Ovary (tissue), 9 donors: Measurements from ENCODE around the gene SLC38A3. TPM values are rescaled to one million over a fixed set of nuclear protein-coding genes. Genes with fewer than 3 reads are reported as not detected.
"Not testable (repeated sequence)": the region's sequence is repeated elsewhere in the genome, so short reads cannot be mapped to it uniquely, and the experiment has no call there.

Source experiments
- DNase-seq, 5 donors: peaks; one replicate each; pipeline ENCODE4 v3.0.0-alpha.2; 2019 to 2020
- H3K27ac ChIP-seq, 2 donors: fragments of 200-600 bp; one replicate each; pipeline versions ENCODE4 v1.5.1 to v1.8.0; 2019 to 2022
- H3K27me3 ChIP-seq: fragments of 200-600 bp; one replicate; pipeline ENCODE4 v1.8.0; 2022
- H3K36me3 ChIP-seq: fragments of 200-600 bp; sonication (generic); one replicate; pipeline ENCODE4 v1.5.1; 2019
- H3K4me1 ChIP-seq: one replicate; pipeline ENCODE4 v1.8.1; 2013; ENCODE audit warnings: mild to moderate bottlenecking, moderate library complexity; ENCODE audit not compliant: insufficient read depth
- H3K4me3 ChIP-seq: fragments of 200-600 bp; sonication (generic); one replicate; pipeline ENCODE4 v1.5.1; 2017
- H3K9me3 ChIP-seq, 2 donors: fragments of 200-600 bp in 1 of 2; sonication (generic) in 1 of 2; one replicate each; pipeline versions ENCODE4 v1.5.1 to v1.8.1; 2013 to 2019; ENCODE audit warnings: mild to moderate bottlenecking in 1 of 2, moderate library complexity in 1 of 2
- EP300 ChIP-seq: sonication (generic); formaldehyde crosslinking; IDR thresholded peaks from one replicate; pipeline ENCODE4 v1.6.1; 2017; ENCODE audit warnings: antibody characterized with exemption
- POLR2A ChIP-seq: fragments of 450-650 bp; IDR thresholded peaks from one replicate; pipeline ENCODE4 v1.6.1; 2017; ENCODE audit warnings: antibody characterized with exemption, mild to moderate bottlenecking, moderate library complexity
- WGBS, 3 donors: extraction: QIAGEN DNeasy Blood & Tissue Kit in 1 of 3; methylation state at CpG; one replicate each; pipeline versions ENCODE4 v1.1.5 to v1.1.7; 2013 to 2017; 5-methylcytosine and 5-hydroxymethylcytosine counted together
- intact Hi-C, 4 donors: fragments of 100-400 bp; cut with DNase I; formaldehyde crosslinking; loops; one replicate each; pipeline versions ENCODE4 v1.11.0 to v1.15.1; 2022 to 2023
- polyA plus RNA-seq, 2 donors: library from polyadenylated mRNA; stranded (reverse); fragments of 200-250 nt in 1 of 2; fragments of 350-450 nt in 1 of 2; fragmentation: Illumina TruSeq in 1 of 2; extraction: RNeasy Lipid Tissue Mini Kit (QIAGEN cat#74804) in 1 of 2; gene quantifications; one replicate each; pipeline ENCODE4 v1.2.3, GENCODE V29; 2013 to 2014
- total RNA-seq, 7 donors: library from RNA; depleted of rRNA in 2 of 7; stranded (reverse); fragments of >200 nt in 2 of 7; fragmentation: NEBNext Ultra II Directional in 3 of 7; extraction: Animal tissue kit (Norgen Biotek cat#: 25700) in 3 of 7; gene quantifications; one replicate each; pipeline versions ENCODE4 v1.1.0 to v1.2.4, GENCODE V29; 2016 to 2023
- TF ChIP-seq, protein P1 (sequence below), 3 donors: fragments of 450-650 bp in 2 of 3; fragments of 200-600 bp in 1 of 3; IDR thresholded peaks; one replicate each; pipeline versions ENCODE4 v1.5.1 to v1.8.0; 2016 to 2022; ENCODE audit warnings: antibody characterized with exemption in 3 of 3, mild to moderate bottlenecking in 1 of 3
- donor health status: DM: no; HTN: no; CAD: no; lungs with moderate emphysema.
- donor health status: DM: no; HTN: no; CAD: no.
- donor health status: Bipolar disorder and iron deficiency.
- donor health status: DM: yes; HTN: yes; CAD: no.
- donor health status: DM: no; HTN: no; CAD: no.
- donor health status: DM: yes; HTN: yes; CAD: no.

SLC38A3 gene
- total and polyA plus RNA-seq, 9 donors, result 1.6 to 10.9 (median 7.7) TPM

- H3K27ac ChIP-seq, result no peak overlapping the region
- H3K27me3 ChIP-seq, result no peaks in the 10 kb centered on the region
- intact Hi-C loops, result no loop called here
- TF ChIP-seq, protein P1, sequence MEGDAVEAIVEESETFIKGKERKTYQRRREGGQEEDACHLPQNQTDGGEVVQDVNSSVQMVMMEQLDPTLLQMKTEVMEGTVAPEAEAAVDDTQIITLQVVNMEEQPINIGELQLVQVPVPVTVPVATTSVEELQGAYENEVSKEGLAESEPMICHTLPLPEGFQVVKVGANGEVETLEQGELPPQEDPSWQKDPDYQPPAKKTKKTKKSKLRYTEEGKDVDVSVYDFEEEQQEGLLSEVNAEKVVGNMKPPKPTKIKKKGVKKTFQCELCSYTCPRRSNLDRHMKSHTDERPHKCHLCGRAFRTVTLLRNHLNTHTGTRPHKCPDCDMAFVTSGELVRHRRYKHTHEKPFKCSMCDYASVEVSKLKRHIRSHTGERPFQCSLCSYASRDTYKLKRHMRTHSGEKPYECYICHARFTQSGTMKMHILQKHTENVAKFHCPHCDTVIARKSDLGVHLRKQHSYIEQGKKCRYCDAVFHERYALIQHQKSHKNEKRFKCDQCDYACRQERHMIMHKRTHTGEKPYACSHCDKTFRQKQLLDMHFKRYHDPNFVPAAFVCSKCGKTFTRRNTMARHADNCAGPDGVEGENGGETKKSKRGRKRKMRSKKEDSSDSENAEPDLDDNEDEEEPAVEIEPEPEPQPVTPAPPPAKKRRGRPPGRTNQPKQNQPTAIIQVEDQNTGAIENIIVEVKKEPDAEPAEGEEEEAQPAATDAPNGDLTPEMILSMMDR (IDR thresholded peaks at IDR 0.05), result no peak
- TF ChIP-seq EP300, result no peak
- TF ChIP-seq POLR2A, result no peak
- H3K36me3 ChIP-seq, result no peaks in the 10 kb centered on the region
- peaks cover 7% of the 10 kb centered on the region for H3K4me1 ChIP-seq
- H3K4me3 ChIP-seq, result no peak overlapping the region
- 96 to 97% (median 96%) methylated on average over 17 of the region's 17 CpGs for WGBS, 3 donors
- no peak for DNase-seq
- no peaks in the 10 kb centered on the region for H3K9me3 ChIP-seq
These were observed 2.4 kb downstream of the SLC38A3 start for GRCh38 chr3:50207359-50208042.

GRCh38 chr3:50208677-50209344 lies 3.7 kb downstream of the SLC38A3 start:
- H3K4me3 ChIP-seq, result no peak overlapping the region
- DNase-seq, result peak in 2 of 5 donors; percentile 53 to 63
- peak overlapping the region in 1 of 2 donors; percentile 13 for H3K27ac ChIP-seq
- WGBS, 3 donors, result 19 to 47% (median 30%) methylated on average over 14 of the region's 14 CpGs
- no peak for TF ChIP-seq POLR2A
- TF ChIP-seq EP300, result no peak
- TF ChIP-seq, protein P1 (IDR thresholded peaks at IDR 0.05), result no peak
- H3K27me3 ChIP-seq, result no peaks in the 10 kb centered on the region
- H3K36me3 ChIP-seq, result no peaks in the 10 kb centered on the region
- intact Hi-C loops, result no loop called here
- H3K9me3 ChIP-seq, result no peaks in the 10 kb centered on the region
- H3K4me1 ChIP-seq, result peaks cover 7% of the 10 kb centered on the region

- no peaks in the 10 kb centered on the region for H3K27me3 ChIP-seq
- WGBS, 3 donors, result 91 to 92% (median 91%) methylated on average over 5 of the region's 5 CpGs
- no peak overlapping the region for H3K4me3 ChIP-seq
- H3K4me1 ChIP-seq, result peaks cover 7% of the 10 kb centered on the region
- intact Hi-C loops, result no loop called here
- TF ChIP-seq POLR2A, result no peak
- no peak for TF ChIP-seq EP300
- TF ChIP-seq, protein P1 (IDR thresholded peaks at IDR 0.05), result no peak
- no peak overlapping the region for H3K27ac ChIP-seq
- no peak for DNase-seq
- H3K36me3 ChIP-seq, result no peaks in the 10 kb centered on the region
- no peaks in the 10 kb centered on the region for H3K9me3 ChIP-seq
These were observed 5.1 kb downstream of the SLC38A3 start for GRCh38 chr3:50210176-50210509.

GRCh38 chr3:50210510-50211367 lies 5.7 kb downstream of the SLC38A3 start:
- DNase-seq, result no peak
- TF ChIP-seq EP300 (no peak), POLR2A (no peak)
- TF ChIP-seq, protein P1 (IDR thresholded peaks at IDR 0.05), result no peak
- Histone ChIP-seq H3K36me3 (no peaks in the 10 kb centered on the region), H3K4me3 (no peak overlapping the region), H3K27me3 (no peaks in the 10 kb centered on the region), H3K27ac (no peak overlapping the region), H3K9me3 (no peaks in the 10 kb centered on the region), H3K4me1 (peaks cover 7% of the 10 kb centered on the region)
- WGBS, 3 donors, result 86 to 91% (median 90%) methylated on average over 13 of the region's 13 CpGs
- intact Hi-C loops, result no loop called here

DNA sequence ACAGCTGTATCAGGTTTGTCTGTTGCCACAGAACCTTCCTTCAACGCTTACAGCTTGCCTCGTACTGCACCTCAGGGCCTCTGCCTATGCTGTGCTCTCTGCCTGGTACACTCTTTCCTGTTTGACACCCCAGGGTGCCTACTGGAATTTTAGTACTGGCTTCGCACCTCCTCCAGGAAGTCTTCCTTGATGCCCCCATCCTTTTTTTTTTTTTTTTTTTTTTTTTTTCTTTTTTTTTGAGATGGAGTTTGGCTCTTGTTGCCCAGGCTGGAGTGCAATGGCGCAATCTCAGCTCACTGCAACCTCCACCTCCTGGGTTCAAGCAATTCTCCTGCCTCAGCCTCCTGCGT lies 6.3 kb downstream of the SLC38A3 start:
- DNase-seq, H3K4me3 ChIP-seq, intact Hi-C loops, H3K27me3 ChIP-seq, H3K27ac ChIP-seq, H3K36me3 ChIP-seq, H3K9me3 ChIP-seq, H3K4me1 ChIP-seq: not testable (repeated sequence)
- 95 to 97% (median 96%) methylated on average over 5 of the region's 5 CpGs for WGBS, 3 donors
